HK-2 (cell line): ENCODE results near the gene CEP170.
A peak's percentile ranks its signal among the peaks of the same experiment; 100 is the strongest.

Source experiments
- DNase-seq: peaks from one replicate; pipeline ENCODE4 v3.0.0-alpha.2; 2018; ENCODE audit not compliant: unreplicated experiment

CEP170 gene

GRCh38 chr1:243254927-243255790 is at the start of gene CEP170:
Gene CEP170, minus strand, starts transcription at chr1:243255281. Its CDS starts 30,001 bp downstream, at chr1:243225280.
- peak; percentile 99 for DNase-seq

GRCh38 chr1:243301059-243301458 is 46.0 kb upstream of the CEP170 start:
- DNase-seq, result no peak

- DNase-seq, result no peak
These were observed 44.0 kb upstream of the CEP170 start for GRCh38 chr1:243299069-243299468.

GRCh38 chr1:243294723-243295121 is 39.6 kb upstream of the CEP170 start:
- no peak for DNase-seq

GRCh38 chr1:243293941-243294722 is 39.1 kb upstream of the CEP170 start:
- DNase-seq, result no peak

- DNase-seq, result no peak
These were observed 37.0 kb upstream of the CEP170 start for GRCh38 chr1:243292117-243292516.

- DNase-seq, result no peak
These were observed 36.2 kb upstream of the CEP170 start for GRCh38 chr1:243291292-243291691.

GRCh38 chr1:243288062-243288461 is 33.0 kb upstream of the CEP170 start:
- no peak for DNase-seq

GRCh38 chr1:243287652-243288051 is 32.6 kb upstream of the CEP170 start:
- no peak for DNase-seq

GRCh38 chr1:243287123-243287460 is 32.0 kb upstream of the CEP170 start:
- no peak for DNase-seq

GRCh38 chr1:243286409-243287122 is 31.5 kb upstream of the CEP170 start:
- DNase-seq, result no peak

GRCh38 chr1:243281672-243282071 is 26.6 kb upstream of the CEP170 start:
- no peak for DNase-seq

GRCh38 chr1:243280571-243281129 is 25.6 kb upstream of the CEP170 start:
- DNase-seq, result no peak

GRCh38 chr1:243275316-243275715 is 20.2 kb upstream of the CEP170 start:
- no peak for DNase-seq

- DNase-seq, result no peak
These were observed 18.9 kb upstream of the CEP170 start for GRCh38 chr1:243273945-243274344.

- DNase-seq, result no peak
These were observed 18.4 kb upstream of the CEP170 start for GRCh38 chr1:243273506-243273905.

GRCh38 chr1:243272401-243272800 is 17.3 kb upstream of the CEP170 start:
- DNase-seq, result no peak

GRCh38 chr1:243271996-243272395 is 16.9 kb upstream of the CEP170 start:
- no peak for DNase-seq

- no peak for DNase-seq
These were observed 15.2 kb upstream of the CEP170 start for GRCh38 chr1:243270097-243270864.

GRCh38 chr1:243269461-243269801 is 14.3 kb upstream of the CEP170 start:
- no peak for DNase-seq

GRCh38 chr1:243268751-243269460 is 13.8 kb upstream of the CEP170 start:
- DNase-seq, result no peak
